GM19351 (cell line): ENCODE data around the gene NTHL1.

Experiments used
- ATAC-seq: cut with Tn5 transposase; IDR thresholded peaks from one replicate; pipeline ENCODE4 v1.9.1; 2021; ENCODE audit warnings: mild to moderate bottlenecking, moderate library complexity; ENCODE audit not compliant: unreplicated experiment

The NTHL1 gene

DNA sequence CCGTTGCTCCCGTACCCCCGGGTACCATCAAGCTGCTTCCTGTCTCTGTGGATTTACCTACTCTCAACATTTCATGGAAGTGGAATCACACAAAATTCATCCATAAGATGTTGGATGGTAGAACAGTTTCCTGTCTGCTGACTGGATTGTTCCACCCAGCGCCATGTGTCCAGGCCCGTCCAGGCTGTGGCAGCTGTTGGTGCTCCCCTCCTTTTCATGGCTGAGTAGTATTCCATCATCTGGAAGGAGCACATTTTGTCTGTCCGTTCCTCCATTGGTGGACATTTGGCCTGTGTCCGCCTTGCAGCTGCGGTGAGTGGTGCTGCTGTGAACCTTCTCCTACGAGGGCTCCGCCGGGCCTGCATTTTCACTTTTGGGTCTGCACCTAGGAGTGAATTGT, 18.5 kb upstream of the NTHL1 start:
- ATAC-seq, result no peak

DNA sequence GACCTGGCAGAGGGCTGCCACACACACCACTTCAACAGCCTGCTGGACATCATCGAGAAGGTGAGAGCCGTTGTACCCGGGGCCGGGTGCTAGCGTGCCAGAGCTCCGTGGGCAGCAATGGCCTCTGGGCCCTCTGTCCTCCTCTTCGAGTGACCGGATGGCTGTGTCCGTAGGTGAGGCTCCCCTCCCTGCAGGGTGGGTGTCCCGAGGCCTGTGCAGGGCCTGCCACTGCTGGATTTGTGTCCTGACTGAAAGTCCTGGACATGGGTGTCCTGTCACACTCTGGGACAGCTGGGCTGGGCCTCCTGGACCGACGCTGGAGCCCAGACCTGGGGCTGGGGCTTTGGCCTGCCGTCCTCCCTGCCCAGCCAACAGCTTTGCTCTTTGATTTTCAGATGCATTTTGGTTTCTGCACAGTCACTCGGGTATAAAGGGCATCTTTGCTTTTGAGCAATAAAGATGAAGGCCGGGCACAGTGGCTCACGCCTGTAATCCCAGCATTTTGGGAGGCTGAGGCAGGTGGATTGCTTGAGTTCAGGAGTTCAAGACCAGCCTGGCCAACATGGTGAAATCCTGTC, 16.8 kb upstream of the NTHL1 start:
- ATAC-seq, result no peak

GRCh38 chr16:2063861-2064260, 16.2 kb upstream of the NTHL1 start:
- no peak for ATAC-seq

- ATAC-seq, result no peak
Measured at GRCh38 chr16:2062801-2063200, 15.2 kb upstream of the NTHL1 start.

DNA sequence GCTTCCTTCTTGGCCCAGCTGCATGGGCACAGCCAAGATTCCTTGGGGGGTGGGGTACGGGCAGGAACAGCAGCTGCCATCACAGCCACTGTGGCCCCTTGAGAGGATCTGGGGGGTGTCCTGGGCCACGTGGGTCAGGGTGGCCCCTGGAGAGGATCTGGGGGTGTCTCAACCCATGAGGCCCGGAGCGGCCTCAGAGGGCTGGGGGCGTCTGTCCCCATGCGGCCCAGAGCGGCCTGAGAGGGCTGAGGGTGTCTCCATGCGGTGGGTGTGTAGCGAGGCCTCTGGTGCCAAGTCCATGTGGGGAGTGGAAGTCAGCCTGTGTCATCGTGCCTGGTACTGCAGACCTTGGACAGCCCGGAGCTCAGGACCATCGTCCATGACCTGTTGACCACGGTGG, 13.9 kb upstream of the NTHL1 start:
- ATAC-seq, result no peak

DNA sequence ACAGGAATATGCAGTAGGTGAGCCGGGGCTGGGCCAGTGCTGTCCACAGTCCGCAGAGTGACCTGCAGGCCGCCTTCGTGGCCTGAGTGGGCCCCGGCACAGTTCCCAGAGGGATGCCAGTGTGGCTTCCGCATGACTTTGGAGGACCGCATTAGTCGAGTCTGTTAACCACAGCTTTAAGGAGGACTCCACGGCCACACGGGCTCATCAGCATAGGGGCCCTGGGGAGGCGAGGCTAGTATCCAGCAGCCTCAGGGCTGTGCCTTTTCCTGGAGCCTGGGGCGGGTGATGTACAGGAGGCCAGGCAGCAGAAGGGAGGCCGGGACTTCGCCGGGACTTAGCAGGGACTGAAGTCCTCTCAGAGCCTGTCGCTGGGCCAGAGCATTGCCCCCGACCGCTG, 13.4 kb upstream of the NTHL1 start:
- ATAC-seq, result no peak

DNA sequence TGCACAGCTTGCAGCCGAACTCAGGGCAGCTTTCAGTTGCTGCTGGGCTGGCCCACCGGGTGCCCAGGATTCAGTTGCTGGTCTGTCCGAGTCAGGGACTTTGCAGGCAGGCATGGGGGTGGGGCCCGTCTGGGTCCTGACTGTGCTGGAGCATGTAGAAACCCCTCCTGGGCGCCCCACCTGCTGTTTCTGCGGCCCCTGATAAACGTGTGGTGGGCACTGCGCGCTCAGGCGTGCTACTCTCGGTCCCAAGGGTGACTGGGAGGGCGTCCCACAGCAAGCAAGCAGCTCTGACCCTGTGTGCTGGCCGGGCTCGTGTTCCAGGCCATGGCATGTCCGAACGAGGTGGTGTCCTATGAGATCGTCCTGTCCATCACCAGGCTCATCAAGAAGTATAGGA, 12.7 kb upstream of the NTHL1 start:
- no peak for ATAC-seq

DNA sequence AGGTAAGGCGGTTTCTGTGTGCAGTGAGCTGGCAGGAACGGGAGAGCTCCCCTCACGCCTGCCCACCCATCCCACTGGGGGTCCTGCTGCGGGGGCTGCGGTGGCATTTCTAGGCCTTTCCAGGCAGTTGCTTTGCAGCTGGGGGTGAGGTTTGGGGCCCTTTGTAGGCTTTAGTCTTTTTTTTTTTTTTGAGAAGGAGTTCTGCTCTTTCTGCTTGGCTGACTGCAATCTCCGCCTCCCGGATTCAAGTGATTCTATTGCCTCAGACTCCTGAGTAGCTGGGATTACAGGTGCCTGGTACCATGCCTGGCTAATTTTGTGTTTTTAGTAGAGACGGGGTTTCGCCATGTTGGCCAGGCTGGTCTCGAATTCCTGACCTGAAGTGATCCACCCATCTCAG, 11.2 kb upstream of the NTHL1 start:
- ATAC-seq, result no peak

DNA sequence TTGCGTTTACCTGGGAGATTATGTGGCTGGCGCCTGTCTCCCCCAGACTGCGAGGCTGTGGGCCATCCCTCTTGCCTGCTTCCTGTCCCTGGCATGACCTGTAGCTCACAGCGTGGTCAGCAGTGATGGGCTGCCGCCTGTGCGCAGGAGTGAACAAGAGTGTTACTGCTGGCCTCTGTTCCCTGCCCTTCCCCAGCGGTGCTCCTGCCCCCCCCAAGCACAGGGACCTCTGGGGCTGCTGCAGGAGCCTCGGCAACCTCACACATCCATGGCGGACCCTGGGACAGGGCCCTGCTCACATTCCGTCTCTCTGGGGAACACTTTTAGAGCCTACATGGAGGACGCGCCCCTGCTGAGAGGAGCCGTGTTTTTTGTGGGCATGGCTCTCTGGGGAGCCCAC, 10.8 kb upstream of the NTHL1 start:
- ATAC-seq, result no peak

GRCh38 chr16:2057438-2057837, 9.8 kb upstream of the NTHL1 start:
- no peak for ATAC-seq

- no peak for ATAC-seq
Measured at GRCh38 chr16:2056681-2057407, 9.2 kb upstream of the NTHL1 start.

- no peak for ATAC-seq
Measured at GRCh38 chr16:2056077-2056476, 8.4 kb upstream of the NTHL1 start.

- no peak for ATAC-seq
Measured at GRCh38 chr16:2054543-2055245, 7.1 kb upstream of the NTHL1 start.

DNA sequence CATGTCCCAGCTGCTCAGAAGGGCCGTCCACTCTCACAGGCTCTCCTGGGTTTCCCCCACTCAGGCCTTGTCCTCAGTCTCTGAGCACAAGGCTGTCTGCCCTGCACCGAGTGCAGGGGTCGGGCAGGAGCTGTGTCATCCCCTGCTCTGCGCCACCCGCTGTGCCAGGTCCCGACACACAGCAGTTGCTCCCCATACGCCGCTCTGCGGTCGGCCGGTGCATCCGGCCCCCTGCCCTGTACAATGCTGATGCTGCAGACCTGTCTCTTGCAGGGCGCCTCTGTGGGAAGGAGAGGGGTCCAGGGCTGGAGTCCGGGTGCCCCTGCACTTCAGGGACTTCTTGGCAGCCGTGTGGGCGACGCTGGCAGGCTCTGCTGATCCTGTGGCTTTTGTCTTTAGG, 6.3 kb upstream of the NTHL1 start:
- ATAC-seq, result no peak

GRCh38 chr16:2053211-2053610, 5.6 kb upstream of the NTHL1 start:
- ATAC-seq, result no peak

- peak; percentile 4 for ATAC-seq
Measured at GRCh38 chr16:2048116-2048543, 496 bp upstream of the NTHL1 start.

GRCh38 chr16:2046893-2047329, 723 bp downstream of the NTHL1 start:
- ATAC-seq, result no peak

DNA sequence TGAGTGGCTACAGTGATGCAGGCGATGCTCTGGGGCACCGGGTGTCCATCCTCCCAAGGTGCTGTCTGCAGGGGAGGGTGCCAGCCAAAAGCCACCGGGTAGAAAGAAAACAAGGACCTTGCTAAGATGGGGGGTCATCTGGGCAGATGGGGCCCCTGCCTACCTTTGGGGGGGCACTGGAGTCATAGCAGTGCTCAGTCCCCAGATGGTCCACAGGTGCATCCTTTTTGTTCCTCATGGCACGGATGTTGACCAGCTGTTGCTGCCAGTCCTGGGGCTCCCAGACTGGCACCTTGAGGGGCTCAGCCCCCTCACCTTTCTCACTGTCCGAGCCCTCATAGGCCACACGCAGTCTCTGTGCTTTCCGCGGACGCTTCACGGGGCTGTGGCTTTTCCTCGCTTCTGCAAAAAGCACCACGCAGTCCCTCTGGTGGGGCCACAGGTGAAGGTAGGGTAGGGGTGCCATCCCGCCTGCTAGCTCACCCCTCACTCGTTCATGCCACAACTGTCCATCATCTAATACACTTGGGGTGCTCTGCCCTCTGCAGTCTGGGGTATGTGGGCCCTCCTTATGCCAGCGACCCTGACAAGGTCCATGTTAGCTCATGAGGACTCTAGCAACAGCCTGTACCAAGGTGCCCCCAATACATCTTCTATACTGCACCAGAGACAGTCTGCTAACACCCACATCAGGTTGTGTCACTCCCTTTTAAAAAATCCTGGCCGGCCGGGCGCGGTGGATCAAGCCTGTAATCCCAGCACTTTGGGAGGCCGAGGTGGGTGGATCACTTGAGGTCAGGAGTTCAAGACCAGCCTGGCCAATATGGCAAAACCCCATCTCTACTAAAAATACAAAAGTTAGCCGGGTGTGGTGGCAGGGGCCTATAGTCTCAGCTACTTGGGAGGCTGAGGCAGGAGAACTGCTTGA, 1.4 kb downstream of the NTHL1 start:
- ATAC-seq, result no peak

DNA sequence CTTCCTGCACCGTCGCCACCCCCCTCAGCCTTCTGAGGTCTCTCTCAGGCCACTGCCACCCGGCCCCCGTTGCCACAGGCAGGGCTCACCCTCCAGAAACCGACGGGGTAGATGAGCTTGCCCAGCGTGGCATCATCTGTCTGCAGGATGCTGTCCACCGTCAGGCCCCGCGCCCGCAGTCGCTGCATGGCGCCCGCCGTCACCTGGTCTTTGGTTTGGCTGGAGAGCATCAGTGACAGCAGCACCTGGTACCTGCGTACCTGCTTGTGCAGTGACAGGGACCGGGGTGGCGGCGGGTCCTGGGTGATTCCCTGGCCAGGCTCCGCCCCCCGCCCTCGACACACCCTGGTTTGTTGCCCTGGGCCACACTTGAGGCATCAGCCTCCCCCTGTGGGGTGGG, 3.1 kb downstream of the NTHL1 start:
- no peak for ATAC-seq

- ATAC-seq, result no peak
Measured at GRCh38 chr16:2043667-2044451, 3.8 kb downstream of the NTHL1 start.
